CD4-positive, alpha-beta T cell treated with Interferon alpha-2 for 1 hour (primary cell): ENCODE data around the gene AKR1C1.
"Not testable (repeated sequence)": the region's sequence is repeated elsewhere in the genome, so short reads cannot be mapped to it uniquely, and the experiment has no call there.

Experiments
- DNase-seq, 2 donors: peaks; one replicate each; pipeline ENCODE4 v3.0.0-alpha.2; 2020 to 2022

Gene AKR1C1

GRCh38 chr10:4984223-4984622 lies 21.0 kb downstream of the AKR1C1 start:
- DNase-seq = no peak

GRCh38 chr10:4984971-4985594 lies 21.9 kb downstream of the AKR1C1 start:
- DNase-seq = no peak

- not testable (repeated sequence) for DNase-seq
Measured at GRCh38 chr10:4988000-4988641, 24.9 kb downstream of the AKR1C1 start.

GRCh38 chr10:4990217-4990616 lies 27.0 kb downstream of the AKR1C1 start:
- no peak for DNase-seq

- not testable (repeated sequence) for DNase-seq
Measured at GRCh38 chr10:4991463-4991862, 28.2 kb downstream of the AKR1C1 start.

GRCh38 chr10:4992564-4992963 lies 29.3 kb downstream of the AKR1C1 start:
- not testable (repeated sequence) for DNase-seq

- not testable (repeated sequence) for DNase-seq
Measured at GRCh38 chr10:4994260-4994659, 31.0 kb downstream of the AKR1C1 start.

GRCh38 chr10:4998671-4999070 lies 35.5 kb downstream of the AKR1C1 start:
- DNase-seq = no peak

GRCh38 chr10:5002013-5002727 lies 39.0 kb downstream of the AKR1C1 start:
- no peak for DNase-seq

GRCh38 chr10:5003127-5004029 lies 40.2 kb downstream of the AKR1C1 start, which contains the start of gene AKR1C2:
AKR1C2 (minus strand) TSS chr10:5003857; CDS start chr10:5003835, 22 bp downstream.
- not testable (repeated sequence) for DNase-seq

- not testable (repeated sequence) for DNase-seq
Measured at GRCh38 chr10:5004030-5004385, 40.8 kb downstream of the AKR1C1 start.

GRCh38 chr10:5004501-5004900 lies 41.3 kb downstream of the AKR1C1 start:
- DNase-seq = not testable (repeated sequence)

GRCh38 chr10:5008857-5009548 lies 45.8 kb downstream of the AKR1C1 start:
- DNase-seq = not testable (repeated sequence)

GRCh38 chr10:5010043-5010442 lies 46.8 kb downstream of the AKR1C1 start:
- not testable (repeated sequence) for DNase-seq

GRCh38 chr10:5011392-5011791 lies 48.2 kb downstream of the AKR1C1 start:
- DNase-seq = not testable (repeated sequence)

- DNase-seq = no peak
Measured at GRCh38 chr10:5012595-5012994, 49.4 kb downstream of the AKR1C1 start.

GRCh38 chr10:5013385-5013784 lies 50.2 kb downstream of the AKR1C1 start:
- DNase-seq = no peak

GRCh38 chr10:5014200-5014910 lies 51.1 kb downstream of the AKR1C1 start:
- not testable (repeated sequence) for DNase-seq

GRCh38 chr10:5014936-5015335 lies 51.7 kb downstream of the AKR1C1 start:
- no peak for DNase-seq

GRCh38 chr10:5018134-5018533 lies 54.9 kb downstream of the AKR1C1 start:
- DNase-seq = no peak

GRCh38 chr10:5018671-5019277 lies 55.6 kb downstream of the AKR1C1 start:
- not testable (repeated sequence) for DNase-seq
